ENCODE data around the gene JAZF1. TPM values are rescaled to one million over a fixed set of nuclear protein-coding genes. Genes with fewer than 3 reads are reported as not detected.

Gene JAZF1
- total RNA-seq, 2 donors from 2014 or later = 13.9 to 16.5 TPM

- no peak overlapping the region for H3K4me3 ChIP-seq
- H3K9me3 ChIP-seq = no peaks in the 10 kb centered on the region
- H3K4me1 ChIP-seq (ENCODE audit: control insufficient read depth in 1 of 2, low read depth in 2 of 2) = peaks cover 20 to 31% of the 10 kb centered on the region in 2 donors
- peaks cover 5% of the 10 kb centered on the region for H3K36me3 ChIP-seq
- TF ChIP-seq, protein P1, sequence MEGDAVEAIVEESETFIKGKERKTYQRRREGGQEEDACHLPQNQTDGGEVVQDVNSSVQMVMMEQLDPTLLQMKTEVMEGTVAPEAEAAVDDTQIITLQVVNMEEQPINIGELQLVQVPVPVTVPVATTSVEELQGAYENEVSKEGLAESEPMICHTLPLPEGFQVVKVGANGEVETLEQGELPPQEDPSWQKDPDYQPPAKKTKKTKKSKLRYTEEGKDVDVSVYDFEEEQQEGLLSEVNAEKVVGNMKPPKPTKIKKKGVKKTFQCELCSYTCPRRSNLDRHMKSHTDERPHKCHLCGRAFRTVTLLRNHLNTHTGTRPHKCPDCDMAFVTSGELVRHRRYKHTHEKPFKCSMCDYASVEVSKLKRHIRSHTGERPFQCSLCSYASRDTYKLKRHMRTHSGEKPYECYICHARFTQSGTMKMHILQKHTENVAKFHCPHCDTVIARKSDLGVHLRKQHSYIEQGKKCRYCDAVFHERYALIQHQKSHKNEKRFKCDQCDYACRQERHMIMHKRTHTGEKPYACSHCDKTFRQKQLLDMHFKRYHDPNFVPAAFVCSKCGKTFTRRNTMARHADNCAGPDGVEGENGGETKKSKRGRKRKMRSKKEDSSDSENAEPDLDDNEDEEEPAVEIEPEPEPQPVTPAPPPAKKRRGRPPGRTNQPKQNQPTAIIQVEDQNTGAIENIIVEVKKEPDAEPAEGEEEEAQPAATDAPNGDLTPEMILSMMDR (IDR thresholded peaks at IDR 0.05) = no peak
- H3K27me3 ChIP-seq (replicated peaks; ENCODE audit: insufficient read depth) = no peaks in the 10 kb centered on the region
- no peak overlapping the region for H3K27ac ChIP-seq
- DNase-seq (ENCODE audit: low spot score) (no peak), ATAC-seq (ENCODE audit: insufficient number of reproducible peaks, low FRiP score, low read depth) (no peak)
These were observed 392.2 kb downstream of the JAZF1 start for GRCh38 chr7:27788437-27788836.

GRCh38 chr7:27784399-27785053, 396.1 kb downstream of the JAZF1 start:
- ATAC-seq (ENCODE audit: insufficient number of reproducible peaks, low FRiP score, low read depth) (no peak), DNase-seq (ENCODE audit: low spot score) (no peak)
- Histone ChIP-seq H3K9me3 (no peaks in the 10 kb centered on the region), H3K27ac (no peak overlapping the region), H3K4me1 (ENCODE audit: control insufficient read depth in 1 of 2, low read depth in 2 of 2) (peaks cover 25 to 47% of the 10 kb centered on the region in 2 donors), H3K4me3 (no peak overlapping the region), H3K27me3 (replicated peaks; ENCODE audit: insufficient read depth) (no peaks in the 10 kb centered on the region), H3K36me3 (peaks cover 5% of the 10 kb centered on the region)
- TF ChIP-seq, protein P1 (IDR thresholded peaks at IDR 0.05) = peak; percentile 41

DNA sequence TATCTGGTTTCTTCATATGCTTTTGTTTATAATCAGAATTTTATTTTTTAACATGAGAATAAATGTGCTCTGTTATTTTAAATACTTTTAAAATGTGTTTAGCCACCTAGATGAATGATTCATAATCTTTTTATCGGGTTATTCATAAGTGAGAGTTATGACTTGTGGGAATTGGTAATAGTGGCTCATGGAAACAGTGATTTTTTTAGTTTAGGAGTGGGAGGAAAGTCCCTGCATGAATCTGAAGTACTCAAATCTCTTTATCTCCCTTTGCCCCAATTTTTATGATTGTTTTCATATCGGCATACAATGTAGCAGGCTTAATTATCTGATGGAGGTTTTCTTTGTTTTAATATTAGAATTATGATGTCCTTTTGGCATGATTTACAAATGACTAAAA, 397.7 kb downstream of the JAZF1 start:
- Histone ChIP-seq H3K27ac (peak overlapping the region in 1 of 2 donors; percentile 10), H3K27me3 (replicated peaks; ENCODE audit: insufficient read depth) (no peaks in the 10 kb centered on the region), H3K4me3 (no peak overlapping the region), H3K36me3 (peaks cover 5% of the 10 kb centered on the region), H3K9me3 (no peaks in the 10 kb centered on the region), H3K4me1 (ENCODE audit: control insufficient read depth in 1 of 2, low read depth in 2 of 2) (peaks cover 25 to 42% of the 10 kb centered on the region in 2 donors)
- TF ChIP-seq, protein P1 (IDR thresholded peaks at IDR 0.05) = no peak
- no peak for ATAC-seq (ENCODE audit: insufficient number of reproducible peaks, low FRiP score, low read depth)
- DNase-seq (ENCODE audit: low spot score) = no peak

- peaks cover 14 to 28% of the 10 kb centered on the region in 2 donors for H3K4me1 ChIP-seq (ENCODE audit: control insufficient read depth in 1 of 2, low read depth in 2 of 2)
- no peaks in the 10 kb centered on the region for H3K27me3 ChIP-seq (replicated peaks; ENCODE audit: insufficient read depth)
- no peak for DNase-seq (ENCODE audit: low spot score)
- H3K9me3 ChIP-seq = no peaks in the 10 kb centered on the region
- TF ChIP-seq, protein P1 (IDR thresholded peaks at IDR 0.05) = no peak
- no peak for ATAC-seq (ENCODE audit: insufficient number of reproducible peaks, low FRiP score, low read depth)
- H3K4me3 ChIP-seq = no peak overlapping the region
- H3K36me3 ChIP-seq = peaks cover 5% of the 10 kb centered on the region
- no peak overlapping the region for H3K27ac ChIP-seq
These were observed 399.4 kb downstream of the JAZF1 start for GRCh38 chr7:27781188-27781587.

Other genes with a start within 250 kb of the JAZF1 start
- 10 to 100 TPM; 44.4 to 49.1 TPM for gene CREB5, start 231.7 kb upstream of the JAZF1 start, total RNA-seq